Sigmoid colon (tissue), 4 donors: ENCODE results near the gene MEIOB.

Source experiments
- POLR2AphosphoS5 ChIP-seq, 4 donors: sonication (generic); formaldehyde crosslinking; IDR thresholded peaks; one replicate each; pipeline ENCODE4 v1.6.1; 2017; ENCODE audit warnings: antibody characterized with exemption in 4 of 4
- TF ChIP-seq, protein P1 (sequence below), 4 experiments: fragments of 450-650 bp in 3 of 4; fragments of 200-600 bp in 1 of 4; IDR thresholded peaks; one replicate each; pipeline ENCODE4 v1.5.1; 2016 to 2019; ENCODE audit warnings: antibody characterized with exemption in 4 of 4, mild to moderate bottlenecking in 3 of 4, moderate library complexity in 2 of 4

DNA sequence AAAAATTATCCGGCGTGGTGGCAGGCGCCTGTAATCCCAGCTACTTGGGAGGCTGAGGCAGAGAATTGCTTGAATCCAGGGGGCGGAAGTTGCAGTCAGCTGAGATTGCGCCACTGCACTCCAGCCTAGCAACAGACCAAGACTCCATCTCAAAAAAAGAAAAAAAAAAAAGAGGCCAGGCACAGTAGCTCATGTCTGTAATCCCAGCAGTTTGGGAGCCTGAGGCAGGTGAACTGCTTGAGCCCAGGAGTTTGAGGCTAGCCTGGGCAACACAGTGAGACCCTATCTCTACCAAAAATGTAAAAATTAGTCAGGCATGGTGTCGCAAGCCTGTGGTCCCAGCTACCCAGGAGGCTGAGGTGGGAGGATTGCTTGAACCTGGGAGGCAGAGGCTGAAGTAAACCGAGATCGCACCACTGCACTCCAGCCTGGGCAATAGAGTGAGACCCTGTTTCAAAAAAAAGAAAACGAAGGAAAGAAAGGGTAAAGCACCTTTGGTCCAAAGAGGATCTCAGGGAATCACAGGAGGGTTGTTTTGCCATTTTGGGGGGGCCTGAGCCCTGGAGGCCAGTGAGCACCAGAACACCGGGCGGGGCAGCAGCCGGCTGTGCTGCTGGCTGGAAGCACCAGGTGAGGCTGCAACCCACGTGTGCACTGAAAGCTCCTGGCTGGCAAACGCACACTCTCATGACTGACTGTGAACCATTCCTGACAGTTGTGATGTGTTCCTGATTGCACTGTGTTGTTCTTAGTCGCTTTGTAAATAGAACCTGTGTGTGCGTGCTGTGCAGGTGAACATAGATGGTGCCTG, 27.9 kb upstream of the MEIOB start:
- TF ChIP-seq, protein P1, sequence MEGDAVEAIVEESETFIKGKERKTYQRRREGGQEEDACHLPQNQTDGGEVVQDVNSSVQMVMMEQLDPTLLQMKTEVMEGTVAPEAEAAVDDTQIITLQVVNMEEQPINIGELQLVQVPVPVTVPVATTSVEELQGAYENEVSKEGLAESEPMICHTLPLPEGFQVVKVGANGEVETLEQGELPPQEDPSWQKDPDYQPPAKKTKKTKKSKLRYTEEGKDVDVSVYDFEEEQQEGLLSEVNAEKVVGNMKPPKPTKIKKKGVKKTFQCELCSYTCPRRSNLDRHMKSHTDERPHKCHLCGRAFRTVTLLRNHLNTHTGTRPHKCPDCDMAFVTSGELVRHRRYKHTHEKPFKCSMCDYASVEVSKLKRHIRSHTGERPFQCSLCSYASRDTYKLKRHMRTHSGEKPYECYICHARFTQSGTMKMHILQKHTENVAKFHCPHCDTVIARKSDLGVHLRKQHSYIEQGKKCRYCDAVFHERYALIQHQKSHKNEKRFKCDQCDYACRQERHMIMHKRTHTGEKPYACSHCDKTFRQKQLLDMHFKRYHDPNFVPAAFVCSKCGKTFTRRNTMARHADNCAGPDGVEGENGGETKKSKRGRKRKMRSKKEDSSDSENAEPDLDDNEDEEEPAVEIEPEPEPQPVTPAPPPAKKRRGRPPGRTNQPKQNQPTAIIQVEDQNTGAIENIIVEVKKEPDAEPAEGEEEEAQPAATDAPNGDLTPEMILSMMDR (IDR thresholded peaks at IDR 0.05) = peak in 1 of 4 experiments; percentile 9
- TF ChIP-seq POLR2AphosphoS5 (IDR thresholded peaks at IDR 0.05) = no peak
